ENCODE results near the gene SNPH.

SNPH gene

DNA sequence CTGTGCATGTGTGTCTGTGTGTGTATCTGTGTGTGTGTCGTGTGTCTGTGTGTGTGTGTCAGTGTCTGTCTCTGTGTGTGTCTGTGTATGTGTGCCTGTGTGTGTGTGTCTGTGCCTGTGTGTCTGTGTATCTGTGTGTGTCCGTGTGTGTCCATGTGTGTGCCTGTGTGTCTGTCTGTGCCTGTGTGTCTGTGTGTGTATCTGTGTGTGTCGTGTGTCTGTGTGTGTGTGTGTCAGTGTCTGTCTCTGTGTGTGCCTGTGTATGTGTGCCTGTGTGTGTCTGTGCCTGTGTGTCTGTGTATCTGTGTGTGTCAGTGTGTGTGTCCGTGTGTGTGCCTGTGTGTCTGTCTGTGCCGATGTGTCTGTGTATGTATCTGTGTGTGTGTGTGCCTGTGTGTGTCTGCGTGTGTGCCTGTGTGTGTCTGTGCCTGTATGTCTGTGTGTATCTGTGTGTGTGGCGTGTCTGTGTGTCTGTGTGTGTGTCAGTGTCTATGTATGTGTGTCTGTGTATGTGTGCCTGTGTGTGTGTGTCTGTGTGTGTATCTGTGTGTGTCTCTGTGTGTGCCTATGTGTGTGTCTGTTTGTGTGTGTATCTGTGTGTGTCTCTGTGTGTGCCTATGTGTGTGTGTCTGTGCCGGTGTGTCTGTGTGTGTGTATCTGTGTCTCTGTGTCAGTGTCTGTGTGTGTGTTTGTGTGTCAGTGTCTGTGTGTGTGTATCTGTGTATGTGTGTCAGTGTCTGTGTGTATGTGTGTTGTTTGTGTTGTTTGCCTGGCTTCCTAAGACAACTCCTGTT is 11.6 kb downstream of the SNPH start:
- no peak overlapping the region for H3K4me3 ChIP-seq (ENCODE audit: low read length)
- H3K27me3 ChIP-seq (ENCODE audit: insufficient read depth, low read length): no peaks in the 10 kb centered on the region
- H3K27ac ChIP-seq (ENCODE audit: low read depth, low read length): no peak overlapping the region
- no peak overlapping the region for H3K9ac ChIP-seq (ENCODE audit: low read depth, low read length)
- WGBS: 90% methylated on average over 8 of the region's 8 CpGs
- no peaks in the 10 kb centered on the region for H3K36me3 ChIP-seq (ENCODE audit: insufficient read depth, low read length)
- no peaks in the 10 kb centered on the region for H3K4me1 ChIP-seq (ENCODE audit: insufficient read depth, low read length)
- no peaks in the 10 kb centered on the region for H3K9me3 ChIP-seq (ENCODE audit: insufficient read depth, low read depth, low read length)

DNA sequence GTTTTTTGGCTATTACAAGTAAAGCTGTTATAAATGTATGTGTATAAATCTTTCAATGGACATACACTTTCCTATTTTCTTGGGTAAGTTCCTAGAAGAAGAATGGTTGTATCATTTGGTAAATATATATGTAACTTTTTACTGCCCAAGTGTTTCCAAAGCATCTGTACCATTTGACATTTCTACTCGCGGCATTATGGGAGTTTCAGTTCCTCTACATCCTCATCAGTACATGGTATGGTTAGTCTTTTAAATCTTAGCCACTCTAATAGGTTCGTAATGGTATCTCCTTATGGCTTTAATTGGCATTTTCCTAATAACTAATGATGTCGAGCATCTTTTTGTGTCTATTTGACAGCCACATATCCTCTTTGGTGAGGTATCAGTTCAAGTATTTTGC is 12.9 kb downstream of the SNPH start:
- no peaks in the 10 kb centered on the region for H3K36me3 ChIP-seq (ENCODE audit: insufficient read depth, low read length)
- WGBS: 94% methylated on average over 4 of the region's 4 CpGs
- H3K4me1 ChIP-seq (ENCODE audit: insufficient read depth, low read length): no peaks in the 10 kb centered on the region
- H3K27ac ChIP-seq (ENCODE audit: low read depth, low read length): no peak overlapping the region
- no peaks in the 10 kb centered on the region for H3K9me3 ChIP-seq (ENCODE audit: insufficient read depth, low read depth, low read length)
- H3K9ac ChIP-seq (ENCODE audit: low read depth, low read length): no peak overlapping the region
- H3K27me3 ChIP-seq (ENCODE audit: insufficient read depth, low read length): no peaks in the 10 kb centered on the region
- no peak overlapping the region for H3K4me3 ChIP-seq (ENCODE audit: low read length)

DNA sequence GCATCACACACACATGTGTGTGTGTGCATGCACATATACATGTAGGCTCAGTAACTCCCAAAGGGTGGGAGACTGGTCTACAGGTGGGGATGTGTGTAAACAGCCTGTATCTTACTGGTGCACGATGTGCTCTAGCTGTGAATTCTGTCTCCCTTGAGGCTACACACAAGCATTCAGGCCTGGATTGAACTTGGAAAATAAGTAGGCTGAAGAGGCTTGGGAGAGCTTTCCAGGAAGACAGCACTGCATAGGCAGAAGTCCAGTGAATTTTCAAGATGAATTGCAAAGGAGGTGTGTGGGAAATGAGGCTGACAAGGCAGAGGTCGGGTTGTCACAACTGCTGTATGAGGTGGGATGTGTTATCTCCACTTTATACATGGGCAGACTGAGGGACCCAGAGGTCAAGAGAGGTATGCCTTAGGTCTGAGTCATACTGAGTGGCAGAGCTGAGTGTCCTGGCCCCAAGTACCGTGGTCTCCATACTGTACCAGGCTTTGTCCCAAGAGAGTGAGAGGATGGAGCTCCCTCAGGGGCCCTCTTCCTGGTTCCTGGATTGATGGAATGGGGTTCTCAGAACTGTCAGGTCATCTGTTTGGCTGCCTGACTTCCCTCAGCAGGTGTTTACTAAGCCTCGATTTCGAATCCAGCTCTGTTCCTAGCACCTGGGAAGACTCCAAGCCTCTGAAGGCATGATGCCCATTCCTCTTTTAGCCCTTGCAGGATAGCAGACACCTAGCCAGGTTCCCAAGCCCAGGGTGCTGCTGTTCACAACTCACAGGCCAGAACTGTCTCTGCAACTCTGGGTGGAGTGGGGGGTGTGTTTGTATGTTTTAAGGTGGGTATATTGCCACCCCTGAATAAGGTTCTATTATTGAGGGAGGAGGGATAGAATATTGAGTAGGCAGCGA is 14.4 kb downstream of the SNPH start:
- Histone ChIP-seq H3K9me3 (ENCODE audit: insufficient read depth, low read depth, low read length) (no peaks in the 10 kb centered on the region), H3K9ac (ENCODE audit: low read depth, low read length) (no peak overlapping the region; the same call in 1 of the 2 replicates), H3K36me3 (ENCODE audit: insufficient read depth, low read length) (no peaks in the 10 kb centered on the region), H3K27ac (ENCODE audit: low read depth, low read length) (no peak overlapping the region), H3K4me3 (ENCODE audit: low read length) (no peak overlapping the region), H3K4me1 (ENCODE audit: insufficient read depth, low read length) (no peaks in the 10 kb centered on the region), H3K27me3 (ENCODE audit: insufficient read depth, low read length) (no peaks in the 10 kb centered on the region)
- WGBS: 91% methylated on average over 6 of the region's 6 CpGs

DNA sequence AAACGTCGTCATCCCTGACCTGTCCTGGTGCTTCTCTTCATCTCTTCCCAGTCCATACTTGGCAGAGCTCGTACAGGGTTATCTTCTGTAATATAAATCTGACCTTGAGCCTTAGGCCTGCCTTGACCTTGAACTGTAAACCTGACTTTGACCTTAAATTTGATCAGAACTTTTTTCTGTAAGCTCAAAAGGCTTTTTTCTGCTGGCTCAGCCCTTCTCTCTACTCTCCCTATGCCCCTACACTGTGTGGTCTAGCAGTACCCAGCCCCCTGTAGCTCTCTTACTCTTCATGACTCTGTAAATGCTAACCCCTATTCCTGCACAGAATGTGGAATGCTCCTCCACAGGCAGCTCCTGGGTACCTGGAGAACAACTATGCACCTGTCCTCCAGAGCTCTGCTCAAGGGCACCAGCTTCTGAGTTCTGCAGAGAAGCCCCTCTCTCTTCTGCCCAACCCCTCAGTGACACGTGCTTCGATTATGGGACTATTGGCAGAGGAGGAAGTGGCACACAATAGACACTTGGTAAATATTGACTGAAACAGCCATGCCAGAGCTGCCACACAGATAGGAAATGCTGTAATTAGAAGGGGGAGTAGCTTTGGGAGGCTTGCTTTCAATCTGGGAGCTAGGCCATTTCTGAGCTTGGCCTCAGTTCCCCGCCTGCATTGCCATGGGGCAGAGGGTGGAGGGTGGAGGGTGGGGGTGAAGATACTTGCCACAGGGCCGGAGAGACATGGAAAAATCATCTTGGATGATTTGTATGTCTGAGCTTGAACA is 15.4 kb downstream of the SNPH start:
- Histone ChIP-seq H3K4me1 (ENCODE audit: insufficient read depth, low read length) (no peaks in the 10 kb centered on the region), H3K9me3 (ENCODE audit: insufficient read depth, low read depth, low read length) (no peaks in the 10 kb centered on the region), H3K27me3 (ENCODE audit: insufficient read depth, low read length) (no peaks in the 10 kb centered on the region), H3K36me3 (ENCODE audit: insufficient read depth, low read length) (no peaks in the 10 kb centered on the region), H3K9ac (ENCODE audit: low read depth, low read length) (no peak overlapping the region), H3K27ac (ENCODE audit: low read depth, low read length) (no peak overlapping the region), H3K4me3 (ENCODE audit: low read length) (no peak overlapping the region)
- WGBS: 82% methylated on average over 7 of the region's 7 CpGs

DNA sequence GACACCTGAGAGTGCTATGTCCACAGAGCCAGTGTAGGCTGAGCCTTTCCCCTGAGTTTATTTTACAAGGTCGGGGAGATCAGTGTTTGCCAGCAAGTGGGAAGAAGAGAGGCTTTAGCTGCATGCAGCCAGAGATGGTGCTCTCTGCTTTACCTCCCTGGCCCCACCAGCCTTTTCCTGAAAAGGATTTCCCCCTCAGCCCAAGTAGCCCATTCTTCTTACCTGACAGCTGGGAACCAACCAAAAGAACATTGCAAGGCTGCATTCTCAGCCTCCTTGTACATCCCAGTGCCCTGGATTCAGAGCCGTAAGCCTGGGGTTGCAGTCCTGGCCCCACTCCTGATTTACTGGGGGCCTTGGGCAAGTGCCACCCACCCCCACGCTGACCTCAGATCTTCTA is 16.9 kb downstream of the SNPH start:
- WGBS: 77% methylated on average over 3 of the region's 3 CpGs
- H3K9me3 ChIP-seq (ENCODE audit: insufficient read depth, low read depth, low read length): no peaks in the 10 kb centered on the region
- no peak overlapping the region for H3K9ac ChIP-seq (ENCODE audit: low read depth, low read length)
- no peaks in the 10 kb centered on the region for H3K36me3 ChIP-seq (ENCODE audit: insufficient read depth, low read length)
- no peaks in the 10 kb centered on the region for H3K27me3 ChIP-seq (ENCODE audit: insufficient read depth, low read length)
- no peaks in the 10 kb centered on the region for H3K4me1 ChIP-seq (ENCODE audit: insufficient read depth, low read length)
- no peak overlapping the region for H3K27ac ChIP-seq (ENCODE audit: low read depth, low read length)
- H3K4me3 ChIP-seq (ENCODE audit: low read length): no peak overlapping the region

DNA sequence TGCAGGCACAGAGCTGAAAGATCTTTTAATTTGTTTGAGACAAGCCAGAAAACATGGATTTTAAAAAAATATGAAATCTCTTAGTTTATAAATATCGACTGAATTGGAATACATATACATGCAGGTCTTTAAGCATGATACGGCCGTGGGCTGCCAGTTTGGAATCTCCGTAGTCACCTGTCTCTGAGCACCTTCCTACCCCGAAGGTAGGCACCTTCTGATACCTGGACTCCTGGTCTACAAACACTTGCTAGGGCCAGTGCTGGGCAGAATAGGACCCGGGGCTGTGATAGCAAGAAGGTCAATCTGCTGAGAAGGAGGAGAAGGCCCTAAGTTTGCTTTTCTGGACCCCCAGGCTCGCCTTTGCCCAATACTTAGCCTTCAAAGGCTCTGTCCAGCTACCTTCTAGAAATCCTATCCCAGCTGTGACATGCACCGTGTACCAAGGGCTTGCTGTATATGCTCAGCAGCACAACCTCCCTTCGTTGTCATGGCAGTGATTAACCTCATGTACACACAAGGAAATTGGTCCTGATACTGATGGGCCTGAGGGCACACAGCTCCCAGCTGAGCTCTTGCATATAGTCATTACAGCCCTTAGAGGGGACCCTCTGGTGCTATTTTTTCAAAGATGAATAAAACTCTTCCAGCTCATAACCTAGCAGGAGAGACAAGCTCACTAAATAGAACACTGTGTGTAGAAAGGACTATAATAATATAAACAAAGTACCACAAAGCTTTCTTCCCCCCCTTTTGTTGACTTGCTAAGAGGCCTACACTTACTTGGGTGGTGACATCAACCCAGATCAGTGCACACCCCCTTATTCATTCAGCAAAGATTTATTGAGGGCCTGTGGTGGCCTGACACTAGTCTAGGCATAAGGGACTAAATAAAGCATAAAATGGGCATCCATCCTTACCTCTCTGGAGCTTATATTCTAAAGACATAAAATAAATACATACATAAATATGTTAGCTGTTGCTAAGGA is 17.7 kb downstream of the SNPH start:
- no peaks in the 10 kb centered on the region for H3K27me3 ChIP-seq (ENCODE audit: insufficient read depth, low read length)
- H3K9ac ChIP-seq (ENCODE audit: low read depth, low read length): no peak overlapping the region
- no peaks in the 10 kb centered on the region for H3K9me3 ChIP-seq (ENCODE audit: insufficient read depth, low read depth, low read length)
- no peaks in the 10 kb centered on the region for H3K4me1 ChIP-seq (ENCODE audit: insufficient read depth, low read length)
- 93% methylated on average over 9 of the region's 9 CpGs for WGBS
- no peaks in the 10 kb centered on the region for H3K36me3 ChIP-seq (ENCODE audit: insufficient read depth, low read length)
- no peak overlapping the region for H3K4me3 ChIP-seq (ENCODE audit: low read length)
- H3K27ac ChIP-seq (ENCODE audit: low read depth, low read length): no peak overlapping the region

DNA sequence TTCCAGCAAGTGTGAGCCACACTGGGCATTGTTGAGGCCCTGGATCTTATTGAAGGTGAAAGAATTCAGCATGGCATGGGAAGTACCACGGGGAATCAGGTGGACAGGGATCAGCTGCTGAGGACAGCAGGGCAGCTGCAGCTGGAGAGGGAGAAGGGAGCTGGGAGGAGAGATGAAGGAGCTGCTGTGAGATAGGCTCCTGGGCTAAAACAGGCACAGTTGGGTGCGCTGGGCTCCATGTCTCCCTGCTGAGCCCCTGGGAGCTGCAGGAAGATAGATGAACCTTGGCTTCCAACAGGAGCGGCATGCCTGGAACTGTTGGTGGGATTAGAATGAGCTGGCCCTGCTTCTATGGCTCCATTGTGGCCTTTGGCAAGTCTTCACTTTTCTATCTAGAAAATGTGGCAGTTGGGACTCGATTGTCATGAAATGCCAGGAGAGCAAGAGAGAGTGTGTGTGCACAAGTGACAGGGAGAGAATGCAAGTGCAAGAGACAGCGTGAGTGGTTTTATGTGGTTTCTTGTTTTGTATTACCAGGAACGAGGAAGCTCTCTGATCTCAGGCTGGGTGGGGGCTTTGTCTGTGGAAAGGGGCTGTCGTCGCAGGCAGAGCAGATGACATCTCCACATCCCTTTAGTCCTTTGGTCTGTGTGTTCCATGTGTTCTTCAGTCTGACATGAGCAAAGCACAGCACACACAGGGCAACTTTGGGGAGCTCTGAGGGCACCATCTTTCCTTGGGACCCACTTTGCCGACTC is 20.4 kb downstream of the SNPH start:
- WGBS: 88% methylated on average over 9 of the region's 9 CpGs
- Histone ChIP-seq H3K9me3 (ENCODE audit: insufficient read depth, low read depth, low read length) (no peaks in the 10 kb centered on the region), H3K27me3 (ENCODE audit: insufficient read depth, low read length) (no peaks in the 10 kb centered on the region), H3K4me3 (ENCODE audit: low read length) (no peak overlapping the region), H3K4me1 (ENCODE audit: insufficient read depth, low read length) (no peaks in the 10 kb centered on the region), H3K9ac (ENCODE audit: low read depth, low read length) (no peak overlapping the region), H3K36me3 (ENCODE audit: insufficient read depth, low read length) (no peaks in the 10 kb centered on the region), H3K27ac (ENCODE audit: low read depth, low read length) (no peak overlapping the region)

DNA sequence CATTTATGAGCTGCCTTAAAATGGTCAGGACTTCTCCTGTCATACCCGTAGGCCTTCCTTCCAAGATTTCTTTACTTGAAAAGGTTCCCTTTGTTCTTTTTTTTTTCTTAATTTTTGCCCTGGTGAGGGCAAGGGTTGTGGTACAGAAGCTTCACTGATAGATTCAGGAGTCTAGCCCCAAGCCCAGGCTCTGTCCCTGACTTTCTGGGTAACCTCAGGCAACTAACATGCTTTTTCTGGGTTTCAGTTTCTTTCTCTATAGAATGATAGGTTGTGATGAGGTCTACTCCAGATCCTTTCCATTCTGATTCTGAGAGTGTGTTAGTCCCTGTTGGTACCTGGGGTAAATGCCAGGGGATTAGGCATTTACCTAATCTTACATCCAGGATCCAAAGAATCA is 21.2 kb downstream of the SNPH start:
- Histone ChIP-seq H3K4me1 (ENCODE audit: insufficient read depth, low read length) (no peaks in the 10 kb centered on the region), H3K27ac (ENCODE audit: low read depth, low read length) (no peak overlapping the region), H3K9ac (ENCODE audit: low read depth, low read length) (no peak overlapping the region), H3K36me3 (ENCODE audit: insufficient read depth, low read length) (no peaks in the 10 kb centered on the region), H3K9me3 (ENCODE audit: insufficient read depth, low read depth, low read length) (no peaks in the 10 kb centered on the region), H3K4me3 (ENCODE audit: low read length) (no peak overlapping the region), H3K27me3 (ENCODE audit: insufficient read depth, low read length) (no peaks in the 10 kb centered on the region)
- 93% methylated on average over 1 of the region's 1 CpG for WGBS

DNA sequence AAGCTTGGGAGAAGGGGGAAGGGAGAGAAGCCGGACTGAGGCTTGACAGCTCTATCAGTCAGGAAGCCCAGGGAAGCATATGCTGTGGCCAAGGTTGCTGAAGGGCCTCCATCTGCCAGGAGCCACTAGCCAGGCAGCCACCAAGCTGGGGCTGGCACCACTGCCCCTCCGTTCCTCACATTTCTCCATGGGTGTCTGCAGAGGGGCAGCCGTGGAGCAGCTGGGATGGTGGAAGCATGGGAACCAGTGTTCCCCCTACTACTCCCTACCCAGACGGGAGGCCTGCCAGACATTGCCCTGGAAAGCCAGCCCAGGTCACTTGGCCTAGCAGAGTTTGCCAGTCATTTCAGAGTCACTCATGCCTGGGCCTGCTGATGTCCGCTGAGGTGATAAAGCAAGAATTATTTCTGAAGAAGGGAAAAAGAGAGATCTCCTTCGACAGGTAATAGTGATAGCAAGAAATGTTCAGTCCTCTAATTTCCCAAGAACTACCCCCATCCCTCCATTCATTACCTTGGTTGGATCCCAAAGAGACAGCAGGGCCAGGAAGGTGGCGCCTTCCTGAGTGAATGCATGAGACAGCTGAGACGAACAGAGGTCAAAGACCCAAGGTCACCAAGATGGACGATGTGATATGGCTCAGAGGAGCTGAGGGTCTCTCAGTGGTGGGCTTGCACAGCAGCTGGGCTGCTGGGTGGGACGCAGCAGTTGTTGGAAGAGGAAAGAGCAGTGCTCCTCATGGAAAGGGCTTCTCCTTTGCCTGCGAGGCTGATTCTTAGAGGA is 21.9 kb downstream of the SNPH start:
- WGBS: 93% methylated on average over 11 of the region's 11 CpGs
- no peak overlapping the region for H3K27ac ChIP-seq (ENCODE audit: low read depth, low read length)
- H3K9me3 ChIP-seq (ENCODE audit: insufficient read depth, low read depth, low read length): no peaks in the 10 kb centered on the region
- H3K4me3 ChIP-seq (ENCODE audit: low read length): no peak overlapping the region
- H3K27me3 ChIP-seq (ENCODE audit: insufficient read depth, low read length): no peaks in the 10 kb centered on the region
- no peak overlapping the region for H3K9ac ChIP-seq (ENCODE audit: low read depth, low read length)
- H3K36me3 ChIP-seq (ENCODE audit: insufficient read depth, low read length): no peaks in the 10 kb centered on the region
- no peaks in the 10 kb centered on the region for H3K4me1 ChIP-seq (ENCODE audit: insufficient read depth, low read length)

Measured in HUES64 (cell line).